ENCODE data around the gene TAC4.

GRCh38 chr17:49886036-49886435 lies 38.2 kb upstream of the TAC4 start:
- TF ChIP-seq CTCF (conservative IDR thresholded peaks at IDR 0.05) (no peak), ZFX (IDR thresholded peaks at IDR 0.05) (no peak)

All from C4-2B (cell line).